LNCaP clone FGC (cell line): Measurements from ENCODE around the gene SPRR5.
A peak's percentile ranks its signal among the peaks of the same experiment; 100 is the strongest.

ENCODE experiments used
- DNase-seq: peaks from one replicate; pipeline ENCODE4 v3.0.0-alpha.2; 2011; ENCODE audit warnings: low read depth
- H3K4me3 ChIP-seq: 2 replicates; pipeline ENCODE4 v1.5.1; 2011; ENCODE audit warnings: mild to moderate bottlenecking, low read depth, low read length, control low read depth
- TF ChIP-seq, protein P1 (sequence below): IDR thresholded peaks from 2 replicates; pipeline ENCODE4 v1.5.1; 2012; ENCODE audit warnings: mild to moderate bottlenecking; ENCODE audit not compliant: control insufficient read depth, insufficient read depth; ENCODE audit errors: extremely low read depth

The SPRR5 gene

DNA sequence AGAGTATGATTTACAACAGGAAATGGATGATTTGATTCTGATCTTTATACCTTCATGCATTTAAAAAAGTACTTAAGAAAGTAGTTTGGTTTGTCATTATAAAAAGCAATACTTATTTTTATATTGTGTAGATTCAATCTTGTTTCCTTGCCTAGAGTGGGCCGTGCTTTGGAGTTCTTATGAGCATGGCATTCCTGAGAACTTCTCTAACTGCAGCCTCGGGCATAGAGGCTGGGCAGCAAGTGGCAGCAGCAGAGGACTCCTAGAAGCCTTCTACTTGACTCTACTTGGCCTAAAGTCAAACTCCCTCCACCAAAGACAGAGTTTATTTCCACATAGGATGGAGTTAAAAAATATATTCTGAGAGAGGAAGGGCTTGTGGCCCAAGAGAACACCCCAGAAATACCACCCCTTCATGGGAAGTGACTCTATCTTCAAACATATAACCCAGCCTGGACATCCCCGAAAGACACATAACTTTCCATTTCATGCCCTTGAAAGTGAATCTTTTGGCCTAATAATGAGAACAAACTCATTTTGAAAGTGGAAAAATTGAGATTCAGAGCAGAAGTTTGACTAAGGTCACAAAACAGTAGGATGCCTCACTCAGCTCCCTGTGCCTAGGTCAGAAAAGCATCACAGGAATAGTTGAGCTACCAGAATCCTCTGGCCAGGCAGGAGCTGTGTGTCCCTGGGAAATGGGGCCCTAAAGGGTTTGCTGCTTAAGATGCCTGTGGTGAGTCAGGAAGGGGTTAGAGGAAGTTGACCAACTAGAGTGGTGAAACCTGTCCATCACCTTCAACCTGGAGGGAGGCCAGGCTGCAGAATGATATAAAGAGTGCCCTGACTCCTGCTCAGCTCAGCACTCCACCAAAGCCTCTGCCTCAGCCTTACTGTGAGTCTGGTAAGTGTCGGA, 39.1 kb upstream of the SPRR5 start, which contains the start of gene IVL:
TSS of gene IVL (plus strand) at position 861 of the 916 bp plus-strand sequence. CDS start 1,252 bp downstream, outside the sequence.
- TF ChIP-seq, protein P1, sequence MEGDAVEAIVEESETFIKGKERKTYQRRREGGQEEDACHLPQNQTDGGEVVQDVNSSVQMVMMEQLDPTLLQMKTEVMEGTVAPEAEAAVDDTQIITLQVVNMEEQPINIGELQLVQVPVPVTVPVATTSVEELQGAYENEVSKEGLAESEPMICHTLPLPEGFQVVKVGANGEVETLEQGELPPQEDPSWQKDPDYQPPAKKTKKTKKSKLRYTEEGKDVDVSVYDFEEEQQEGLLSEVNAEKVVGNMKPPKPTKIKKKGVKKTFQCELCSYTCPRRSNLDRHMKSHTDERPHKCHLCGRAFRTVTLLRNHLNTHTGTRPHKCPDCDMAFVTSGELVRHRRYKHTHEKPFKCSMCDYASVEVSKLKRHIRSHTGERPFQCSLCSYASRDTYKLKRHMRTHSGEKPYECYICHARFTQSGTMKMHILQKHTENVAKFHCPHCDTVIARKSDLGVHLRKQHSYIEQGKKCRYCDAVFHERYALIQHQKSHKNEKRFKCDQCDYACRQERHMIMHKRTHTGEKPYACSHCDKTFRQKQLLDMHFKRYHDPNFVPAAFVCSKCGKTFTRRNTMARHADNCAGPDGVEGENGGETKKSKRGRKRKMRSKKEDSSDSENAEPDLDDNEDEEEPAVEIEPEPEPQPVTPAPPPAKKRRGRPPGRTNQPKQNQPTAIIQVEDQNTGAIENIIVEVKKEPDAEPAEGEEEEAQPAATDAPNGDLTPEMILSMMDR, result no peak
- no peak within 1 kb of the TSS for H3K4me3 ChIP-seq
- peak; percentile 65 for DNase-seq

- no peak for DNase-seq
- H3K4me3 ChIP-seq, result no peak overlapping the region
- TF ChIP-seq, protein P1, result no peak
Measured at GRCh38 chr1:152909206-152909605, 37.8 kb upstream of the SPRR5 start.

GRCh38 chr1:152912471-152912870, 34.5 kb upstream of the SPRR5 start:
- no peak for DNase-seq
- no peak overlapping the region for H3K4me3 ChIP-seq
- TF ChIP-seq, protein P1, result no peak

DNA sequence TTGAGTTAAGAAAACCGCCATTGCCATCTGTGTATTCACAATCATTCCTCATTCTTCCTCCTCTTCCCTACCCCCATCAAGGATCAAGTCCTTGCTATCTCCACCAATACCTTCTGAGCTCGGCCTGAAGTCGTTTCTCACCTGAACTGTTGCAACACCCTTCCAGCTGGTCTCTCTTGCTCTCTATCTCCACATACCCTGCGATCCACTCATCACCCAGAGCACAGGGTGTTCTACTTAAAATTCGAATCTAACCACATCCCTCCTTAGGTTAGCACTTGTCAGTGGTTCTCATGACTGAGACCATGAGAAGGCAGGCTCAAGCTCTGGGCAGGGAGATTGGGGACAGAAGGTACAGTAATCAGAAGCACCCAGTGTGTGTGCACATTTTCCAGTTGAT, 34.1 kb upstream of the SPRR5 start:
- no peak overlapping the region for H3K4me3 ChIP-seq
- TF ChIP-seq, protein P1, result no peak
- no peak for DNase-seq

- TF ChIP-seq, protein P1, result peak; percentile 50
- no peak overlapping the region for H3K4me3 ChIP-seq
- peak; percentile 6 for DNase-seq
Measured at GRCh38 chr1:152917794-152918193, 29.2 kb upstream of the SPRR5 start.

DNA sequence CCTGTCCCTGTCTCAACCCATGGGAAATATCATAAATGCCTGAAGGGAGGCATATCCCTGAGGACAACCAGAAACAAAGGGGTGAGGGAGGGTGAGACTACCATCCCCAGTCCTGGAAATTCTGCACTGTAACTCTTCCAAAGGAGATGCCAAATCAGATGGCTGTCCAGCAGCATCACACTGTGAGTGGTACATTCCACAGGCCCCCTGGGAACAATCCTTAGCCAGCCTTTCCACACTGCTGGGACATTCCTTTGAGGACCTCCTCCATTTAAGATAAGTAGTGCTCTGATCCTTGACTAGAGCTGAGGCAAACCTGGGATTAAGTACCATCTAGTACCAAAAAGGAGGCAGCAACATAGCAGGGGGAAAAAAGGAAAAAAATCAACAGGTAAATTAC, 27.9 kb upstream of the SPRR5 start:
- H3K4me3 ChIP-seq, result no peak overlapping the region
- DNase-seq, result no peak
- TF ChIP-seq, protein P1, result no peak
